GM21528 (cell line): ENCODE data around the gene UCN.

Experiments used
- ATAC-seq: cut with Tn5 transposase; IDR thresholded peaks from one replicate; pipeline ENCODE4 v1.9.1; 2021; ENCODE audit warnings: mild to moderate bottlenecking, moderate library complexity; ENCODE audit not compliant: unreplicated experiment, low FRiP score

Gene UCN

GRCh38 chr2:27262379-27263286, 45.6 kb downstream of the UCN start, which contains the start of gene SLC30A3:
TSS of gene SLC30A3 (minus strand) at chr2:27263047. CDS start at chr2:27262906, 141 bp downstream.
- no peak for ATAC-seq

GRCh38 chr2:27261926-27262298, 46.3 kb downstream of the UCN start:
- no peak for ATAC-seq

- ATAC-seq, result no peak
Measured at GRCh38 chr2:27261241-27261925, 46.9 kb downstream of the UCN start.

GRCh38 chr2:27258051-27258450, 50.2 kb downstream of the UCN start:
- no peak for ATAC-seq
